Astrocyte (in vitro differentiated cells and primary cell): ENCODE measurements around the gene AKR1C4.

Experiments
- EZH2 ChIP-seq: IDR thresholded peaks from 2 replicates; pipeline ENCODE4 v1.6.1; 2012; ENCODE audit warnings: mild to moderate bottlenecking, low read length, inconsistent platforms; ENCODE audit not compliant: insufficient read depth
- TF ChIP-seq, protein P1 (sequence below): IDR thresholded peaks from 2 replicates; pipeline ENCODE4 v1.5.1; 2011; ENCODE audit warnings: low read depth, mild to moderate bottlenecking, inconsistent platforms, low read length, moderate library complexity; ENCODE audit not compliant: insufficient read depth

DNA sequence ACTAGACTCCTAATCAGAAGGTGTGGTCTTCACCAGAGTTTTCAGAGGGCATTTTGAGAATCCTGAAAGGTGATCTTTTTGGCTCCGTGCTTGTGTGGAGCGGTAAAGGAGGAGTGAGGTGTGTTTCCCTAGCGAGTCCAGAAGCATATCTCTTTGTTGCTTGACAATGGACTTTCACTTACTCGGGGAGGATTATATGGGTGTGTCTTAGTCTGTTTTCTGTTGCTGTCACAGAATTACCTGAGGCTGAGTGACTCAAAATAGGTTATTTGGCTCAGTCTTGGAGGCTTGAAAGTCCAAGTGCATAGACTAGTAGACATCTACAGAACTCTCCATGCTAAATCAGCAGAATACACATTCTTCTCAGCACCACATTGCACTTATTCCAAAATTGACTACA lies 57.9 kb downstream of the AKR1C4 start:
- TF ChIP-seq, protein P1, sequence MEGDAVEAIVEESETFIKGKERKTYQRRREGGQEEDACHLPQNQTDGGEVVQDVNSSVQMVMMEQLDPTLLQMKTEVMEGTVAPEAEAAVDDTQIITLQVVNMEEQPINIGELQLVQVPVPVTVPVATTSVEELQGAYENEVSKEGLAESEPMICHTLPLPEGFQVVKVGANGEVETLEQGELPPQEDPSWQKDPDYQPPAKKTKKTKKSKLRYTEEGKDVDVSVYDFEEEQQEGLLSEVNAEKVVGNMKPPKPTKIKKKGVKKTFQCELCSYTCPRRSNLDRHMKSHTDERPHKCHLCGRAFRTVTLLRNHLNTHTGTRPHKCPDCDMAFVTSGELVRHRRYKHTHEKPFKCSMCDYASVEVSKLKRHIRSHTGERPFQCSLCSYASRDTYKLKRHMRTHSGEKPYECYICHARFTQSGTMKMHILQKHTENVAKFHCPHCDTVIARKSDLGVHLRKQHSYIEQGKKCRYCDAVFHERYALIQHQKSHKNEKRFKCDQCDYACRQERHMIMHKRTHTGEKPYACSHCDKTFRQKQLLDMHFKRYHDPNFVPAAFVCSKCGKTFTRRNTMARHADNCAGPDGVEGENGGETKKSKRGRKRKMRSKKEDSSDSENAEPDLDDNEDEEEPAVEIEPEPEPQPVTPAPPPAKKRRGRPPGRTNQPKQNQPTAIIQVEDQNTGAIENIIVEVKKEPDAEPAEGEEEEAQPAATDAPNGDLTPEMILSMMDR = no peak
- TF ChIP-seq EZH2 = no peak
